ENCODE data around the gene CLDND1.

Gene CLDND1

DNA sequence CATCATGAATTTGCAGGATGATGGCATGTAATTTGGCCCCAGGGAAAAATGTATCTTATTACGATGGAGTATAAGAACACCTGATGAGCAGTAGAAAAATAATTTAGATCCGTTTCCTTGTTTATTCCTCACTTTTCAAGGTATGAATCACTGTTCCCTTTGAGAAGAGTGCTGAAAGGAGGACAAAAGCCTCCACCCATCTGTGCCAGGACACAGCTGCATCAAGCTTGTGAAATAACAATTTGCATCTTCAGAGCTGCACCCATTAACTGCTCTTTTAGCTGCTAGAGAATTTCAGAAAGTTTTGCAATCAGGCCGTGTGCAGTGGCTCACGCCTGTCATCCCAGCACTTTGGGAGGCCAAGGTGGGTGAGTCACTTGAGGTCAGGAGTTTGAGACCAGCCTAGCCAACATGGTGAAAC lies 9.6 kb downstream of the CLDND1 start:
- DNase-seq: peak; percentile 17

DNA sequence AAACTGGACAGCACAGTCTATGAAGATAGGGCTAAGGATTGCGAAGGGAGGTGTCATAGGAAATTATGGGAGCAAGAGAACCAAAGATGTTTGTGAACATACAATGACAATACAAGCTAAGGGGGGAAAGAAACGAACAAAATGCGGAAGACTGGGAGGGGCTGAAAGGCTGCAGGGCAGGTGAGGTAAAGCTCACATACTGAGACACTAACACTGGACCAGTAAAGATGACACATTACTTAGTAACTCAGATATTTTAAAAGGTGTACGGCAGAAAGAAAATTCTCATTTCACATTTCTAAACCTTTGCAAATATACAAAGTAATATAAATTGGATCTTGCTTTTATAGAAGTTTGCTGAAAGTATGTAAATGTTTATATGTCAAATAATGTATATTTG lies 10.1 kb downstream of the CLDND1 start:
- DNase-seq: no peak

DNA sequence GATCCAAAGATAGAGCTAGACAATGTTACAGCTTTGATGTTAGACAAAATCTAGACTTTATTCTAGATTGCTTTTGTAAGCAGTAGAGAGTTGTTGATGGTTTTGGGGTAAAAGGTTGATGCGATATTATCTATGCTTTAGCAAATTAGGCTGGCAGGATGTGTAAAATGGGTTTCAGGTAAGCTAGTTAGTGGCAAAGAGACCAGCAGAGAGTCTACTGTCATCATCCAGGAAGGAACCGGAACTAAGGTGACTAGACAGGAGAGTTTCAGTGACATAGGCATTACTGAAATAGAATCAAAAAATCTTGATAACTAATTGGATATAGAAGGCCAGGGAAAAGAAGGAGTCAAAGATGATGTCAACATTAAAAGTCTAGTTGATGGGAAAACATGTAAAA lies 14.1 kb downstream of the CLDND1 start:
- DNase-seq: no peak

DNA sequence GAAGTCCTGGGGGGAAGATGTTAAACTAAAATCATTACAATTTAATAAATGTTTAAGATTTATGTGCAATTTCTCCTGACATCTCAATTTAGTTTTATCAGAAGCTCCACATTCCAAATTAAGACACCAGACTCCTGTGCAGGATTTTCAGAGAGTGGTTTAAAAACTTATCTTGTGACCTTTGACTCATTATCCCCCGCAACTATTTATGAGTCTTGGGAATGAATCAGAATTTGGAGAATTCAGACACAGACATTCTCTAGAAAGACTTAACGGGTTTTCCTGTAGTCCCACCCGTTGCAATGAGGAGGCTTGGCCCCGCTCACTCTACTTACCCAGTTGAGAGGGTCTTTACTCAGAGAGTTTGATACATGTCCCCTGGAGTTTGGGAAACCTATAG lies 18.2 kb downstream of the CLDND1 start:
- peak; percentile 5 for DNase-seq

DNA sequence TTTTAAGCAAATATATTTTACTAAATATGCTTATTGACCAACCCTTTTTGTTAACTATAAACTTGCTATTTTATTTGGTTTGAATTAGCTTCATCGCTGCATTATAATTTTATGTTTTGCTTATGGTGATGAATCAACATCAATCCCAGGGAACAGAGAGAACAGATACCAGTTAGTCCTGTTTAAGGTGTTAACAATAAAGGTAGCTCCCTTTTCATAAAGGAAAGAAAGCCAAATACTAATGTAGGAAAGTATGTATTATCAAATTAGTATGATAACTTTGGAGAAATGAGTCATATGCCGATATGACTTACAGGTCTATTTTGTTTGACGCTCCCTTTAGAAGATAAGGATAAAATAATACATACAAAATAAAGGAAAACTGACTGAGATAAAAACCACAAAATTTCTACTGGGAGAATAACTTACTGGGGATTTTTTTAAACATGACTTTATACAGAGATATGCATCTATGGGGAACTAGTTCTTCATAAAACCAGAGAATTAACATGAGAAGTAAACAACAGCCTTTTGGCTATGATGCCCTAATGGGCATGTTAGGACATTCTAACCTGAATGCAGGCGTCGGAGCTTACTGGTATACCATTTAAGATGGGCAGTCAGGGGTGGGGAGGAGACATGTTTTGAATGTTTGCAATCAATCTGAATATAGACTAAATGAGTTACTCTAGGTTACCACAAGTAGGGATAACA lies 20.7 kb downstream of the CLDND1 start:
- DNase-seq: no peak

DNA sequence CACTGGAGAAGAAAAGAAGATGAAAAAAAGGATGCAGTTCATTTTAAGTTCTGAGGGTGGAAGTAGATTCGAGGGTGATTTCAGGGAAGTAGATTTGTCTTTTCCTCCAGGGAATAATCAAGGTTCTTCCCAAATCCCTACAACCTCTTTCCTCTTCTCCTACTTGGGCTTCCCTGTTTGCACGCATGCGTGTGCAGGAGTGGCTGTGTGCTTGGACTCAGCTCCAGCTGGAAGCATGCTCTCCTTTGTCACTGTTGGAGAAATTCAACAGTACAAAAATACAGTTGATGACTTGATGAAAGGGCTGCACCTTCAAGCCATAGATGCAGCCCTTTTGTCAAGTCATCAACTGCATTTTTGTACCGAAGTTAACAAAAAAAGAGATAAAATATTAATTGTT lies 21.4 kb downstream of the CLDND1 start:
- no peak for DNase-seq

DNA sequence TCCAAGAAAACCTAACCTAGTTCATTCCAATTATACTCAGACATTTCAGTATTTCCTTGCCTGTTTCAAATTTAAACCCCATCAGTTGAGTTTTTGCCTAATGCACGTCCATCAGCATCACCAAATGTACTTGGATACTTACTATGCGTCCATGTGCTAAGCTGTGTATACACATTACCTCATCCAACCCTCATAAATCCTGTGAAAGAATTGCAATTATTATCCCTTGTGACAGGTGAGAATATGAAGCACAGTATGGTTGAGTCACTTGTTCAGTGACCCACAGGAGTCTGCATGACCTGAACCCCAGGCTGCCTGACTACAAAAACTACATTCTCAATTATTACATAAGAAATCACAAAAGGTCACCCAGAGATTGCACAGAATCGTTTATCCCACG lies 22.7 kb downstream of the CLDND1 start:
- no peak for DNase-seq

DNA sequence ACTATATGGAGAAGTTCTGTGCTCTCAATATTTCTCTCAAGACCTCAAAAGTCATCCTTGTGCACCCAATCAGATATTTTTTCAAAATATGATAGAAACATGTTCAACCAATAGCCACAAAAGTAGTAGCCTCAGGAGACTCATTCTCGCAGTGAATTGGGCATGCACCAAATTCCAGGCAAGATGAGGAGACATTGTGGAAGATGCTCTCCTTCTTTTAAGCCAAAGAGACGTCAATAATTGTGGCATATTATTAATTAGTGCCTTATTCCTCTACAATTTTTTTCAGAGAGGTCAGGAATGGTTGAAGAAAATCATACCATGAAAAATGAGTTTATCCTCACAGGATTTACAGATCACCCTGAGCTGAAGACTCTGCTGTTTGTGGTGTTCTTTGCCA lies 25.3 kb downstream of the CLDND1 start, which contains the start of gene OR5K2:
Gene OR5K2, plus strand, starts transcription at position 301 of the 400 bp plus-strand sequence. Its CDS starts 0 bp downstream, at position 301.
- no peak for DNase-seq

DNA sequence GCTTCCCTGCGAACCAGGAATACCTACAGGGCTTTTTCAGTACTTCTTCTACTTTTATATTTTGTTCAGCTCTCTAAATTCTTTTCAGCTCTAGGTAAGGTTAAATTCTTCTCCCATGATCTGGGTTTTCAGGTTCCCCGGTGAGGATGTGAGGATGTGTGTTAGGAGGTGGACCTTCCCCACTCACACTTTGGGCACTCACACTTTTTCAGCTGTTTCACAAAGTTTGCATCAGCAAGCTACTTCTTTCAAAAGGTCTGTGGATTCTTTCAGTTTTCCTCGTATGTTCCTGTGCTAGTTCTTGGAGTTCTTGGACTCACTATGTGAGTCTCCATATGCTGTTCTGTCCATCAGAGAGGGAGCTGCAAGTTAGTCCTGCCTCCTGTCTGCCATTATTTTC lies 39.1 kb downstream of the CLDND1 start:
- no peak for DNase-seq

DNA sequence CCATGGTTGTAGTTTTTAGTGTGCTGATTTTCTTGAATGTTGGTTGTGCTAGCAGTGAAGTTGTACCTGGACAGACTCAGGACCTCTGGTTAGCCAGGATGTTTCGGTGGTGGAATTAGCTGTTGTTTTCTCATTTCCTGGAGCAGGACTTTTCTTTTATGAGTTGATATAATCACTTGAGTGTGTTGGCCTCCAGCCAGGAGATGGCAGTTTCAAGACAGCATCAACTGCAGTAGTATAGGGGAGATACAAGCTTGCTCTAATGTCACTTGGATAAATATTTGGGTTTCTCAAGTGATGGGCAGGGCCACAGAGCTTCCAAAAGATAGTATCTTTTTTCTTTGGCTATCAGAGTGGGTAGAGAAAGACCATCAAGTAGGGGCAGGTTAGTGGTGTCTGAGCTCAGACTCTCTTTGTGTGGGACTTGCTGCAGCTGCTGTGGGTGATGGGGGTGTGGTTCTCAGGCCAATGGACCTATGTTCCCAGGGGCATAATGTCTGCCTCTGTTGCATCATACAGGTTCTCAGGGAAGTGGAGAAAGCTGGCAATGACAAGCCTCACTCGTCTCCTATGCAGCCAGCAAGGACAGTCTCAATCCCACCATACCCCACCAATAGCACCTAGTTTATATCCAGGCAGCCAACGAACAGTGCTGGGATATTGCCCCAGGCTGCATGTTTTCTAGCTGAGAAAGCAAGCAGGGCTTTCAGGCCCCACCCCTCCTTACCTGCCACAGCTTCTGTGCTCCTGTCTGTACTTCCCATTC lies 39.8 kb downstream of the CLDND1 start:
- no peak for DNase-seq

All from fibroblast of skin of right biceps (primary cell).